ENCODE results near the gene USHBP1. TPM values are rescaled to one million over a fixed set of nuclear protein-coding genes. Genes with fewer than 3 reads are reported as not detected.

The USHBP1 gene
- total and polyA plus RNA-seq, 2 of the 13 experiments (the other 11 are each of a cell fraction or from before 2014, with no cell fraction given): 0.15 to 1.5 TPM

DNA sequence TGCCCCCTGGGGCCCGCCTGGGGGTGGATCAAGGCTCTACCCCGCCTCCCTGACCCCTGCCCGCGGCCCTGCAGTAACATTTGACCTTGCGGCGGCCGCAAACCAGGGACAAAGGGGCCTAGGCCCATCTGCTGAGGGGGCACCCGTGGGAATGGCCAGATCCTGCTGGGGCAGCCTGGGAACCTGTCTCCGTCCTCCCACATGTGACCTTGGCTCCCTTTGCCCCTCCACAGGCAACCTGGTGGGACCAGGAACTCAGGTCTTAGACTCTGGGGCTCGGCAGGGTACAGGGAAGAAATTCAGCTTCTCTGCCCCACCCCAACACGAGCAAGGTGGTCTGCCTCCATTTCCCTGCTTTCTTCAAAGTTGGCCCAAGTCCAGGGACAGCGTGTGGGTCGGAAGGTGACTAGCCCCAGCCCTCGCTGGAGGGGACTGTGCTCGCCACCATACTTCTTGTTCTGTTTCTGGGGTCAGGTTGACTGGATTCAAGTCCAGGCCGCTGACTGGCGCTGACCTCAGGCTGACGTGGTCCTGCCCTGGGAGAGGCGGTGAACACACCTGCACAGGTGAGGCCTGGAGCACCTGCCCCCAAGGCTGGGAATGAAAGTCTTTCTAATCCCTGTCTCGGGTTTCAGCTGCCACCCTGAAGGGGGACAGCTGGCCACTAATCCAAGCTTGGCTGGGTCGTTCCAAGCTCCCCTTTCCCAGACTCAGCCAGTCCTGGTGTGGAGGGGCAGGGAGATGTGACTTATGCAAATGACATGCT, 16.4 kb downstream of the USHBP1 start (continued):
- TF ChIP-seq, protein P1, sequence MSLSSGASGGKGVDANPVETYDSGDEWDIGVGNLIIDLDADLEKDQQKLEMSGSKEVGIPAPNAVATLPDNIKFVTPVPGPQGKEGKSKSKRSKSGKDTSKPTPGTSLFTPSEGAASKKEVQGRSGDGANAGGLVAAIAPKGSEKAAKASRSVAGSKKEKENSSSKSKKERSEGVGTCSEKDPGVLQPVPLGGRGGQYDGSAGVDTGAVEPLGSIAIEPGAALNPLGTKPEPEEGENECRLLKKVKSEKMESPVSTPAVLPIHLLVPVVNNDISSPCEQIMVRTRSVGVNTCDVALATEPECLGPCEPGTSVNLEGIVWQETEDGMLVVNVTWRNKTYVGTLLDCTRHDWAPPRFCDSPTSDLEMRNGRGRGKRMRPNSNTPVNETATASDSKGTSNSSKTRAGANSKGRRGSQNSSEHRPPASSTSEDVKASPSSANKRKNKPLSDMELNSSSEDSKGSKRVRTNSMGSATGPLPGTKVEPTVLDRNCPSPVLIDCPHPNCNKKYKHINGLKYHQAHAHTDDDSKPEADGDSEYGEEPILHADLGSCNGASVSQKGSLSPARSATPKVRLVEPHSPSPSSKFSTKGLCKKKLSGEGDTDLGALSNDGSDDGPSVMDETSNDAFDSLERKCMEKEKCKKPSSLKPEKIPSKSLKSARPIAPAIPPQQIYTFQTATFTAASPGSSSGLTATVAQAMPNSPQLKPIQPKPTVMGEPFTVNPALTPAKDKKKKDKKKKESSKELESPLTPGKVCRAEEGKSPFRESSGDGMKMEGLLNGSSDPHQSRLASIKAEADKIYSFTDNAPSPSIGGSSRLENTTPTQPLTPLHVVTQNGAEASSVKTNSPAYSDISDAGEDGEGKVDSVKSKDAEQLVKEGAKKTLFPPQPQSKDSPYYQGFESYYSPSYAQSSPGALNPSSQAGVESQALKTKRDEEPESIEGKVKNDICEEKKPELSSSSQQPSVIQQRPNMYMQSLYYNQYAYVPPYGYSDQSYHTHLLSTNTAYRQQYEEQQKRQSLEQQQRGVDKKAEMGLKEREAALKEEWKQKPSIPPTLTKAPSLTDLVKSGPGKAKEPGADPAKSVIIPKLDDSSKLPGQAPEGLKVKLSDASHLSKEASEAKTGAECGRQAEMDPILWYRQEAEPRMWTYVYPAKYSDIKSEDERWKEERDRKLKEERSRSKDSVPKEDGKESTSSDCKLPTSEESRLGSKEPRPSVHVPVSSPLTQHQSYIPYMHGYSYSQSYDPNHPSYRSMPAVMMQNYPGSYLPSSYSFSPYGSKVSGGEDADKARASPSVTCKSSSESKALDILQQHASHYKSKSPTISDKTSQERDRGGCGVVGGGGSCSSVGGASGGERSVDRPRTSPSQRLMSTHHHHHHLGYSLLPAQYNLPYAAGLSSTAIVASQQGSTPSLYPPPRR (CRISPR knock-in tag; IDR thresholded peaks at IDR 0.05; ENCODE audit: borderline replicate concordance): peak; percentile 98
- TF ChIP-seq NR1H2 (CRISPR knock-in tag; IDR thresholded peaks at IDR 0.05; ENCODE audit: borderline replicate concordance, low read depth) (peak; percentile 95; the same call in 1 of the 2 replicates), BHLHE40 (IDR thresholded peaks at IDR 0.05; ENCODE audit: low read length) (peak; percentile 47; the same call in 1 of the 2 replicates), ZNF331 (CRISPR knock-in tag; IDR thresholded peaks at IDR 0.05) (peak; percentile 95), ZFP36L2 (CRISPR knock-in tag; IDR thresholded peaks at IDR 0.05) (no peak), PHF5A (CRISPR knock-in tag; IDR thresholded peaks at IDR 0.05; ENCODE audit: low read depth, unreplicated experiment) (no peak), ZNF660 (CRISPR knock-in tag; IDR thresholded peaks at IDR 0.05; ENCODE audit: borderline replicate concordance, low read depth) (no peak), AHR (CRISPR knock-in tag; IDR thresholded peaks at IDR 0.05) (no peak), ZBTB3 (CRISPR knock-in tag; IDR thresholded peaks at IDR 0.05; ENCODE audit: borderline replicate concordance, low read depth) (no peak), NR2F2 (IDR thresholded peaks at IDR 0.05; ENCODE audit: borderline replicate concordance, low read depth) (peak; percentile 100), PHF20 (CRISPR knock-in tag; IDR thresholded peaks at IDR 0.05) (peak; percentile 24; the same call in 1 of the 2 replicates), ZNF768 (CRISPR knock-in tag; IDR thresholded peaks at IDR 0.05) (peak; percentile 41; the same call in 1 of the 2 replicates), ZFP36 (IDR thresholded peaks at IDR 0.05; ENCODE audit: borderline replicate concordance, low read depth, low read length, partially characterized antibody) (no peak), MEIS2 (CRISPR knock-in tag; IDR thresholded peaks at IDR 0.05) (no peak)
- TF ChIP-seq, protein P2, sequence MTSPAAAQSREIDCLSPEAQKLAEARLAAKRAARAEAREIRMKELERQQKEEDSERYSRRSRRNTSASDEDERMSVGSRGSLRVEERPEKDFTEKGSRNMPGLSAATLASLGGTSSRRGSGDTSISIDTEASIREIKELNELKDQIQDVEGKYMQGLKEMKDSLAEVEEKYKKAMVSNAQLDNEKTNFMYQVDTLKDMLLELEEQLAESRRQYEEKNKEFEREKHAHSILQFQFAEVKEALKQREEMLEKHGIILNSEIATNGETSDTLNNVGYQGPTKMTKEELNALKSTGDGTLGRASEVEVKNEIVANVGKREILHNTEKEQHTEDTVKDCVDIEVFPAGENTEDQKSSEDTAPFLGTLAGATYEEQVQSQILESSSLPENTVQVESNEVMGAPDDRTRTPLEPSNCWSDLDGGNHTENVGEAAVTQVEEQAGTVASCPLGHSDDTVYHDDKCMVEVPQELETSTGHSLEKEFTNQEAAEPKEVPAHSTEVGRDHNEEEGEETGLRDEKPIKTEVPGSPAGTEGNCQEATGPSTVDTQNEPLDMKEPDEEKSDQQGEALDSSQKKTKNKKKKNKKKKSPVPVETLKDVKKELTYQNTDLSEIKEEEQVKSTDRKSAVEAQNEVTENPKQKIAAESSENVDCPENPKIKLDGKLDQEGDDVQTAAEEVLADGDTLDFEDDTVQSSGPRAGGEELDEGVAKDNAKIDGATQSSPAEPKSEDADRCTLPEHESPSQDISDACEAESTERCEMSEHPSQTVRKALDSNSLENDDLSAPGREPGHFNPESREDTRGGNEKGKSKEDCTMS (CRISPR knock-in tag; conservative IDR thresholded peaks at IDR 0.05): no peak
- TF ChIP-seq, protein P3, sequence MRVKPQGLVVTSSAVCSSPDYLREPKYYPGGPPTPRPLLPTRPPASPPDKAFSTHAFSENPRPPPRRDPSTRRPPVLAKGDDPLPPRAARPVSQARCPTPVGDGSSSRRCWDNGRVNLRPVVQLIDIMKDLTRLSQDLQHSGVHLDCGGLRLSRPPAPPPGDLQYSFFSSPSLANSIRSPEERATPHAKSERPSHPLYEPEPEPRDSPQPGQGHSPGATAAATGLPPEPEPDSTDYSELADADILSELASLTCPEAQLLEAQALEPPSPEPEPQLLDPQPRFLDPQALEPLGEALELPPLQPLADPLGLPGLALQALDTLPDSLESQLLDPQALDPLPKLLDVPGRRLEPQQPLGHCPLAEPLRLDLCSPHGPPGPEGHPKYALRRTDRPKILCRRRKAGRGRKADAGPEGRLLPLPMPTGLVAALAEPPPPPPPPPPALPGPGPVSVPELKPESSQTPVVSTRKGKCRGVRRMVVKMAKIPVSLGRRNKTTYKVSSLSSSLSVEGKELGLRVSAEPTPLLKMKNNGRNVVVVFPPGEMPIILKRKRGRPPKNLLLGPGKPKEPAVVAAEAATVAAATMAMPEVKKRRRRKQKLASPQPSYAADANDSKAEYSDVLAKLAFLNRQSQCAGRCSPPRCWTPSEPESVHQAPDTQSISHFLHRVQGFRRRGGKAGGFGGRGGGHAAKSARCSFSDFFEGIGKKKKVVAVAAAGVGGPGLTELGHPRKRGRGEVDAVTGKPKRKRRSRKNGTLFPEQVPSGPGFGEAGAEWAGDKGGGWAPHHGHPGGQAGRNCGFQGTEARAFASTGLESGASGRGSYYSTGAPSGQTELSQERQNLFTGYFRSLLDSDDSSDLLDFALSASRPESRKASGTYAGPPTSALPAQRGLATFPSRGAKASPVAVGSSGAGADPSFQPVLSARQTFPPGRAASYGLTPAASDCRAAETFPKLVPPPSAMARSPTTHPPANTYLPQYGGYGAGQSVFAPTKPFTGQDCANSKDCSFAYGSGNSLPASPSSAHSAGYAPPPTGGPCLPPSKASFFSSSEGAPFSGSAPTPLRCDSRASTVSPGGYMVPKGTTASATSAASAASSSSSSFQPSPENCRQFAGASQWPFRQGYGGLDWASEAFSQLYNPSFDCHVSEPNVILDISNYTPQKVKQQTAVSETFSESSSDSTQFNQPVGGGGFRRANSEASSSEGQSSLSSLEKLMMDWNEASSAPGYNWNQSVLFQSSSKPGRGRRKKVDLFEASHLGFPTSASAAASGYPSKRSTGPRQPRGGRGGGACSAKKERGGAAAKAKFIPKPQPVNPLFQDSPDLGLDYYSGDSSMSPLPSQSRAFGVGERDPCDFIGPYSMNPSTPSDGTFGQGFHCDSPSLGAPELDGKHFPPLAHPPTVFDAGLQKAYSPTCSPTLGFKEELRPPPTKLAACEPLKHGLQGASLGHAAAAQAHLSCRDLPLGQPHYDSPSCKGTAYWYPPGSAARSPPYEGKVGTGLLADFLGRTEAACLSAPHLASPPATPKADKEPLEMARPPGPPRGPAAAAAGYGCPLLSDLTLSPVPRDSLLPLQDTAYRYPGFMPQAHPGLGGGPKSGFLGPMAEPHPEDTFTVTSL (CRISPR knock-in tag; IDR thresholded peaks at IDR 0.05; ENCODE audit: borderline replicate concordance): no peak

Data from HepG2 (cell line).